ENCODE results near the gene ACP2.

DNA sequence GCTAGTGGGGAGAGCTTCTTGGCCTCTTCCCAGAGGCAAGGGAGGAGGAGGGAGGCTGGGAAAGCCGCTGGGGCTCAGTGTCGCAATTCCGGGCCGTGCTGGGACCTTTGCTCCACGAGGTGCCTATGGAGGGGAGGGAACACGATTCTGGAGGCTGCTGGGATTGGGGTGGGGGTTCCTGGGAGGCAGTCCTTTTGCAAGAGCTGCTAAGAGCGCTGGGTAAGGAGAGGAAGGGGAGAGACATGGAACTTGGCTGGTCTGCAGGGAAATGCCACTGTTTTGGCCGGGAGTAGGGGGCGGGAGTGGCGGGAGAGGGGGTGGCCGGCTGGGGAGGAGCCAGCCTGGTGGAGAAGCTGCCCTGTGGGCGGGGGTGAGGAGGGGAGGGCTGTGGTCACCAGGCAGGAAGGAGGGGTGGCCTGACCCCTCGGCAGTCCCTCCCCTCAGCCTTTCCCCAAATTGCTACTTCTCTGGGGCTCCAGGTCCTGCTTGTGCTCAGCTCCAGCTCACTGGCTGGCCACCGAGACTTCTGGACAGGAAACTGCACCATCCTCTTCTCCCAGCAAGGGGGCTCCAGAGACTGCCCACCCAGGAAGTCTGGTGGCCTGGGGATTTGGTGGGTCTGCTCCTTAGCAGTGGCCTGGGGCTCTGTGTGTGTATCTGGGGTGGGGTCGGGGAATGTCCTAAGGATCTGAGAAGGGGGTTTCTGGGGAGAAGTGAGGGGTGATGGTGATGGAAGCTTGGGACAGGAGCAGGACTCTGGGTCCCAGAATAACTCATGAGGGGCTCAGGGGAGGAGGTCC, 9.1 kb upstream of the ACP2 start, which contains the start of gene NR1H3:
- TF ChIP-seq EZH2 (optimal IDR thresholded peaks at IDR 0.05; ENCODE audit: low read depth, low read length) = no peak
- TF ChIP-seq, protein P1, sequence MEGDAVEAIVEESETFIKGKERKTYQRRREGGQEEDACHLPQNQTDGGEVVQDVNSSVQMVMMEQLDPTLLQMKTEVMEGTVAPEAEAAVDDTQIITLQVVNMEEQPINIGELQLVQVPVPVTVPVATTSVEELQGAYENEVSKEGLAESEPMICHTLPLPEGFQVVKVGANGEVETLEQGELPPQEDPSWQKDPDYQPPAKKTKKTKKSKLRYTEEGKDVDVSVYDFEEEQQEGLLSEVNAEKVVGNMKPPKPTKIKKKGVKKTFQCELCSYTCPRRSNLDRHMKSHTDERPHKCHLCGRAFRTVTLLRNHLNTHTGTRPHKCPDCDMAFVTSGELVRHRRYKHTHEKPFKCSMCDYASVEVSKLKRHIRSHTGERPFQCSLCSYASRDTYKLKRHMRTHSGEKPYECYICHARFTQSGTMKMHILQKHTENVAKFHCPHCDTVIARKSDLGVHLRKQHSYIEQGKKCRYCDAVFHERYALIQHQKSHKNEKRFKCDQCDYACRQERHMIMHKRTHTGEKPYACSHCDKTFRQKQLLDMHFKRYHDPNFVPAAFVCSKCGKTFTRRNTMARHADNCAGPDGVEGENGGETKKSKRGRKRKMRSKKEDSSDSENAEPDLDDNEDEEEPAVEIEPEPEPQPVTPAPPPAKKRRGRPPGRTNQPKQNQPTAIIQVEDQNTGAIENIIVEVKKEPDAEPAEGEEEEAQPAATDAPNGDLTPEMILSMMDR (IDR thresholded peaks at IDR 0.05; ENCODE audit: low read length) = no peak
